ENCODE measurements around the gene SMCO3.

Gene SMCO3

GRCh38 chr12:14814014-14814413 is at the start of gene SMCO3:
Gene SMCO3, minus strand, starts transcription at chr12:14814182. Its CDS starts 7,502 bp downstream, at chr12:14806680.
- DNase-seq, result no peak

GRCh38 chr12:14860490-14860889 is 46.5 kb upstream of the SMCO3 start:
- DNase-seq, result no peak

GRCh38 chr12:14858513-14858912 is 44.5 kb upstream of the SMCO3 start:
- no peak for DNase-seq

- no peak for DNase-seq
Observed at GRCh38 chr12:14854586-14855183, 40.7 kb upstream of the SMCO3 start.

DNA sequence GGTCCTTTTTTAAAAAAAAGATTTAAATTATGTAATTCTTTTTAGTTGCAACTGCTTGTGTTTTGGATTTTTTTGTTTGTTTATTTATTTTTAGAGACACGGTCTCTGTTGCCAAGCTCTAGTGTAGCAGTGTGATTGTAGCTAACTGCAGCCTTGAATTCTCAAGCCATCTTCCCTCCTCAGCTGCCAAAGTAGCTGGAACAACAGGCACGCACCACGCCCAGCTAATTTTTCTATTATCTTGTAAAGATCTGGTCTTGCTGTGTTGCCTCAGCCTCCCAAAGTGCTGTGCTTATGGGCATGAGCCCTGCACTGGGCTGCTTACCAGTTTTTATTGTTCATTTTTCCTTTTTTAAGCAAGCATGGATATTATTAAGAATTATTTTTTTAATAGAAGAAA is 40.0 kb upstream of the SMCO3 start:
- DNase-seq, result no peak

DNA sequence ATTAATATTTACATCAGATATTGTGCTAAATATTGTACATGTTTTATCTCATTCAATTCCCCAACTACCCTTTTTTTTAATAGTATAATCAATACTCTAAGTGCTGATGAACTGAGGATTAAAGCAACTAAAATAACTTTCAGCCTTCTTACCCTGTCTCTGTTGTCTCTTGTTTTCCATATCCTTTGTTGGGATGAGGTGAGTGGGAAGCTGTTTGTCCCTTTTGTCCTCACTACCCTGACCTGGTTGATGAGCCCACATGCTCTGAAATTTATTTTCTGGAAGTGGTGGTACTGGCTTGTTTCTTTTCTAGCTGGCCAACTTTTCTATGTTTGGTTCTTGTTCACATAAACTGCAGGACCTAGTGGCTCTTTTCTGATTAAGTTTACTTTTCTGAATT is 38.9 kb upstream of the SMCO3 start:
- DNase-seq, result no peak

DNA sequence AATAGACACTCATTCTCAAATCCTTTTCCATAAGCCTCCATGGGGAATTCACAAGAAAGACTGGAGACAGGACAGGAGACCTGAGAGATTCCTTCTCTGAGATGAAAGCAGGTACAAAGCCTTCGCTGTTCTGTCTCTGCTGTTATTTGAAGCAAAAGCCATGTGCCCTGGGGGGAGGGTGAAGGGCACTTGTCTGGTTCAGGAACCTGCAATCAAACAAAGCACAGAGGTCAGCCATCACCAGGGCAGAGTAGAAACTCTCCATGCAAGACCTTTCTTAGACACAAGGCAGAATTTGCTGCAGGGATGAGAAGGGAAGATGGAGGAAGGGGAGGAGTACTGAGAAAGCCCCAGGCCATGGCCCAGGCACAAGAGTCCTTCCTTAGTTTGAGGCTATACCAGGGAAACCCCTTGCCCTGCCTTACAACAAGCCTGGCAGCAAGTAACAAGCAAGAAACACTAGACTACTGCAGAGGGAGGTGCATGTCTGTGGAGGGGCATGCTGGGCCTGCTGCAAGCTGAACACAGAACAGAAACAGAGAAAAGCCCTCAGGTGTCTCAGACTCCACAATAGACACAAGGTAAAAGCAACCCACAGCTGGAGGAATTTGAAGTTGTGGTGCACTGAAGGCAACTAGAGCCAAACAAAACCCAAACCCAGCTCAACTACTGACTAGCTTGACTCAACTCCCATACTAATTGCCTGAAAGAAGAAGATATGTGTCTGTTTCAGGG is 37.1 kb upstream of the SMCO3 start:
- no peak for DNase-seq

GRCh38 chr12:14849661-14850060 is 35.7 kb upstream of the SMCO3 start:
- DNase-seq, result no peak

DNA sequence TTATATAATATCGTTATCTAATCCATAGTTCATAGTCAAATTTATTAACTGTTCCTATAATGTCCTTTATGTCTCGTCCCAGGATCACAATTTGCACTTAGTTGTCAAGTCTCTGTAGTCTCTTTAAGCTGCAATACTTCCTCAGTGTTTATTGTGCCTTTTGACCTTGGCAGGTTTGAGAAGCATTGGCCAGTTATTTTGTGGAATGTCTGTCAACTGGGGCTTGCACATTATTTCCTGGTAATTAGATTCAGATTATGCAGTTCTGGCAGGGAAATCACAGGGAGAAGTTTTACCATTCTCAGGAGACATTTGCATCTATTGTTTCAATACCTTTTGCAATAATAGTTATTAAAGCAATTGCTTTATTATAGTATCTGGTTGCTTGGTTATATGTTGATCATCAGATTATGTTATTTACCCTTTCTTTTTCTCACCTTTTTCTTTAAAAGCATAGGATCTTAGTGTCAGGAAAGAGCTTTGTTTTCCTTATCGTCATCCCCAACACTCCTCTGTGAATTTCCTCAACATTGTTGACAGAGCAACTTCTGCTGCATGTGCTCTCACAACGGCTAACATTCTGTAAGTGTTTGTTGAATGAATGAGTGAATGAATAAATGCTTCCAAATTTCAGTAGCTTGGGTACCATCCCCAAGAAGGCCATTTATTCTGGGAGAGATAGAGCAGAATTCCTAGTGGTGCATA is 33.0 kb upstream of the SMCO3 start:
- DNase-seq, result no peak

GRCh38 chr12:14846042-14846587 is 32.1 kb upstream of the SMCO3 start:
- no peak for DNase-seq

DNA sequence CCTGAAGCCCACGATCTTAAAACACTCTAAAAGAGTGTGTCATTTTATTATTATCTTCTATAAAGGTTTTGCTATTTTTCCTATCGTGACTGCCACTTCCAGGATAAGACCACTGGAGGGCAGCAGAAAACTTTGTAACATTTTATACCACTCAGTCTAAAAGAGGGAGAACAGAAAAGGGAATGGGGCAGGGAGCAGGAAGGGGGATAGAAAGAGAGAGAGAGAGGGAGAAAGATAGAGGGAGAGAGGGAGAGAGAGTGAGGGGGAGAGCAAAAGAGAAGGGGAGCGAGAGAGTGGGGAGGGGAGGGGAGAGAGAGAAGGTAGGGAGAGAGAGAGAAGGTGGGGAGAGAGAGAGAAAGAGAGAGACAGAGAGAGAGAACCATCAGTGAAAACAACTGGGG is 31.4 kb upstream of the SMCO3 start:
- peak; percentile 62 for DNase-seq

- DNase-seq, result no peak
Observed at GRCh38 chr12:14844401-14844800, 30.4 kb upstream of the SMCO3 start.

- DNase-seq, result no peak
Observed at GRCh38 chr12:14843425-14843887, 29.5 kb upstream of the SMCO3 start, which contains the start of gene ART4. Gene ART4, minus strand, starts transcription at chr12:14843526. Its CDS starts 413 bp downstream, at chr12:14843113.

DNA sequence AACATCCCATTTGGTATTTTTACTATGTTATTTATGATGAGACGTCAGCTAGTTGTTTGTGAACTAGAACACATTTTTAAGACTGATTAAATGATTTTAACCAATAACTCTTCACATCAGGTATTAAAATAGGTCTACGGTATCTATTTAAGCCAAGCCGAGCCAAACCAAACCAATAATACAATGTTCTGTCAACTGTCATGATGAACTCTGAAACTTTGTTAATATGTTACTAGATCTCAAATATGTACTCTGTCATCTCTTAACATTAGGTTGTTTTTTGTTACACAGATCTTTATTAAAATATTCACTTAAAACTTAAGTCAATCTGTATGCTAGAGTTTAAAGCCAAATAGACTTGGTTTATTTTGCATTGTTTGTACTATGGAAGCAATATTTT is 28.3 kb upstream of the SMCO3 start:
- DNase-seq, result no peak

GRCh38 chr12:14841761-14842160 is 27.8 kb upstream of the SMCO3 start:
- no peak for DNase-seq

GRCh38 chr12:14840616-14841015 is 26.6 kb upstream of the SMCO3 start:
- DNase-seq, result no peak

- DNase-seq, result no peak
Observed at GRCh38 chr12:14839262-14839661, 25.3 kb upstream of the SMCO3 start.

GRCh38 chr12:14836336-14837210 is 22.6 kb upstream of the SMCO3 start:
- DNase-seq, result no peak

GRCh38 chr12:14834509-14834908 is 20.5 kb upstream of the SMCO3 start:
- no peak for DNase-seq

- no peak for DNase-seq
Observed at GRCh38 chr12:14833952-14834351, 20.0 kb upstream of the SMCO3 start.

GRCh38 chr12:14833336-14833735 is 19.4 kb upstream of the SMCO3 start:
- DNase-seq, result no peak

- DNase-seq, result no peak
Observed at GRCh38 chr12:14828892-14829291, 14.9 kb upstream of the SMCO3 start.

DNA sequence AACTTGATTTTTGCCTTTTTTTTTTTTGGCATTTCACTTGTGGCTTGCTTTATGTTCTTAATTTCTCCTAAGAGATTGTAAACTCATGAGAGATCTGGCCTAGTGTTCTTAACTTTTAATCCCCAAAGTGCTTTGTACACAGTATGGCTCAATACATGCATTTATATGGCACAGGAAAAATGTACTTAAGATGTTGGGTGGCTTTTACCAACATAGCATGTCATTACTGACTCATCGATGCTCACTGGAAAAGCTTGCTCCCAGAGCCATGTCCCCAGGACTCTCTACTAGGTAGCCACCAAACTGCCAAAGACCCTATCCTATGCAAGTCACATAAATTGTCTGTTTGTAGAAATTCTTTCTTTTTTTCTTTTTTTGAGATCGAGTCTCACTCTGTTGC is 13.1 kb upstream of the SMCO3 start:
- no peak for DNase-seq

Data from CD4-positive, alpha-beta T cell treated with Interleukin-17A for 4 hours (primary cell).